ENCODE results near the gene FAM120AOS.

GRCh38 chr9:93434056-93434455, 19.3 kb downstream of the FAM120AOS start:
- TF ChIP-seq CTCF (IDR thresholded peaks at IDR 0.05) (no peak), POLR2A (IDR thresholded peaks at IDR 0.05) (no peak)

Data from lower leg skin (tissue), 3 donors.